GM03348 (cell line): ENCODE data around the gene SAAL1.
"Not testable (repeated sequence)": the region's sequence is repeated elsewhere in the genome, so short reads cannot be mapped to it uniquely, and the experiment has no call there.

Experiments
- DNase-seq: peaks from one replicate; pipeline ENCODE4 v3.0.0; 2012; ENCODE audit warnings: low spot score

The SAAL1 gene, protein sequence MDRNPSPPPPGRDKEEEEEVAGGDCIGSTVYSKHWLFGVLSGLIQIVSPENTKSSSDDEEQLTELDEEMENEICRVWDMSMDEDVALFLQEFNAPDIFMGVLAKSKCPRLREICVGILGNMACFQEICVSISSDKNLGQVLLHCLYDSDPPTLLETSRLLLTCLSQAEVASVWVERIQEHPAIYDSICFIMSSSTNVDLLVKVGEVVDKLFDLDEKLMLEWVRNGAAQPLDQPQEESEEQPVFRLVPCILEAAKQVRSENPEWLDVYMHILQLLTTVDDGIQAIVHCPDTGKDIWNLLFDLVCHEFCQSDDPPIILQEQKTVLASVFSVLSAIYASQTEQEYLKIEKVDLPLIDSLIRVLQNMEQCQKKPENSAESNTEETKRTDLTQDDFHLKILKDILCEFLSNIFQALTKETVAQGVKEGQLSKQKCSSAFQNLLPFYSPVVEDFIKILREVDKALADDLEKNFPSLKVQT

DNA sequence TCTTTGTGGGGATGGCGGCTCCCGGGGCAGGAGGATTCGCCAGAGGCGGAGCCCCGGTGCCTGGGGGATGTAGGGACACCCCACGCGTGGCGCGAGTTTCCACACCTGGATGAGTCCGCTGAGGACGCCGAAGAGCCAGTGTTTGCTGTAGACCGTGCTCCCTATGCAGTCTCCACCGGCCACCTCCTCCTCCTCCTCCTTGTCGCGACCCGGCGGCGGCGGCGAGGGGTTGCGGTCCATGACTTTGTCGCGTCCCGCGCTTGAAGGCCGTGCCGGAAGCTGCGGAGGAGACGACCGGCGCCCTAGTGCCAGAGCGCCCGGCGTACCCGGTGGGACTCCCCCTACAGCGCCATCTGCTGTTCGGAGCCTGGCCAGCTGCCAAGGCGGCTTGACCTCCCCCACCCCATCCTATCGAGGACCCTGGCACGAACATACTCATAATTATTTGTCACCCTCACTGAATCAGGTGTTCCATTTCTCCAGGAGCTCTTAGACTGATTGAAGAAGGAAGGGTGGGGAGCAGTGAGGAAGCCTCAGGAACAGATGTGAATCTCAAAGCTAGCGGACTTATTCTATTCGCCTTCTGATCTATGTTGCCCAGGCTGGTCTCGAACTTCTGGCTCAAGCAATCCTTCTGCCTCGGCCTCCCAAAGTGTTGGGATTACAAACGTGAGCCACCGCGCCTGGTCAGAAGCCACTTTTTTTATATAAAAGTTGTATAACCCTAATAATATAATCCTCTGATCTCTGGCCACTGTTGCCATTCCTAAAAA lies at the start of gene SAAL1:
Gene SAAL1, minus strand, starts transcription at position 281 of the 773 bp plus-strand sequence. Its CDS starts 41 bp downstream, at position 240.
- DNase-seq = peak; percentile 94

DNA sequence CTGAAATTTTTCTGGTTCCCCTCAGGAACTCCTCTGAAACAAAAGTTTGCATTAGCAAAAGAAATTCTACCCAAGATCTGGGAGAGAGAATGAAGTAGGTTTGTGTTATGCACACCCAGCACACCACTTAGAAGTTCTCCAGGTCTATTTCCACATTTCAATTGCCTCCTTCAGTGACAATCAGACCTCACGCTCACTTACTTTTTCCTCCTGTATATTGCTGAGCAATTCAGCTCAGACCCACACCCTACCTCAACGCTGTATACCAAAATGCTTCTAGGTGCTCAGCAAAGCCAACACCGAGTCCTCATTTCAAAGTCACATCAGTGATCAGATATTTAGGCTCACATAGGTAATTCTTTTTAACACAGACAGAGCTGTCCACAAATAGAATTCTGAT lies 45.7 kb upstream of the SAAL1 start:
- DNase-seq = no peak

DNA sequence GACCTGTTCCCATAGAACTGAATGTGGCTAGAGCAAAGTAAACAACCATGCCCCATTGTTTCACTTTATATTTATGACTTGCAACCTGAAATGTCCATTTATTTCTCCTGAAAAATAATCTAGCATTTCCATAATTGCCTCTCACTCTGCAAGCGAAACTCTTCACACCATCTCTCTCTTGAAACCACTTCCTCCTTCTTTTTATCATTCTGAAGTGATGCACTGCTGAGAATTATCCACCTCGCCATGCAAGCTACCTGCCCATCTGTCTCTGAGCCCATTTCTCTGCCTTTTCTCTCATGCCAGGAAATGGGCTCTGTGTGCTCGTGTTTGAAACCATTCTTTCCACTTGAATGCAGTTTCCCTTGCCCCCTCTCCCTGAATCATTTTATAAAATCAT lies 40.0 kb upstream of the SAAL1 start:
- DNase-seq = no peak

DNA sequence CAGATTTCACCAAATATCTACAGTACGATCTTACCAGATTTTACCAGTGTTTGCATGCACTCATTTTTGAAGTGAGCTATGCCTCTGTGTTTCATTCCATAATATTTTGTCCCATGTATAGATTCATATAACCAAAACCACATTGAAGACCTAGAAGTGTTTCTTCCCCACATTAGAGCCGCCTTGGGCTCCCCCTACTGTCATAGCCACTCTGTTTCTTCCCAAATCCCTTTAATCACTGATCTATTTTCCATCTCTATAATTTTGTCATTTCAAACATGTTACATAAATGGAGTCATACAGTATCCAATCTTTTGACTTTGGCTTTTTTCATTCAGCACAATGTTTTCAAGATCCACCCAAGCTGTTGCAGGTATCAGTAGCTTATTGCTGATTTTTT lies 39.1 kb upstream of the SAAL1 start:
- no peak for DNase-seq

DNA sequence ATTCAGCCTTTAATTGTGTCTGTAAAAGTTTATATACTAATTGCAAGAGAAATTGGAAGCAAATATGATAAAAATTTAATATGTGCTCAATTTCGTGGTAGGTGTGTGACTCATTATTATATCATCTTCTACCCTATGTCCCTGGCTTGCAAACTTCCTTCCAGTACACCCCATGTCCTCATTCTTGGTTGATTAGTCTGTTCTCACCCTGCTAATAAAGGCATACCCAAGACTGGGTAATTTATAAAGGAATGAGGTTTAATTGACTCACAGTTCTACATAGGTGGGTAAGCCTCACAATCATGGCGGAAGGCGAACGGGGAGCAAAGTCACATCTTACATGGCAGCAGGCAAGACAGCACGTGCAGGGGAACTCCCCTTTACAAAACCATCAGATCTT lies 38.4 kb upstream of the SAAL1 start:
- DNase-seq = no peak

DNA sequence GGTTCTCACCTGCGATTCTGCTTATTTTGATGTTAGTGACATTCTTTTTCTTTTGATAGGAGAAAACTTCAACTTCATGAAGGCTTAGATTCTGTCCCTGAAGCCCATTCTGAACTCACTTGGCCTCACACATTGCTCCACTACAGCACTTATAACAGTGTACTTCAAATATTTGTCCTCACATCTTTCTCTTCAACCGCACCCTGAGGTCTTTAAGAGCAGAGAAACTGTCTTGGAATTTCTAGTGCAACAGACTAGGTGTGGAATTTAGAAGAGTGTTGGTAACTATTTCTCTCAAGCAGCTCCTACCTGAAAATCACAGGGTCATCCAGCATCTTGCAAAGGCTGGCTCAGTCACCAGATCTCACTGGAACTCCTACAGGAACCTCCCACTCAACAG lies 34.3 kb upstream of the SAAL1 start:
- no peak for DNase-seq

DNA sequence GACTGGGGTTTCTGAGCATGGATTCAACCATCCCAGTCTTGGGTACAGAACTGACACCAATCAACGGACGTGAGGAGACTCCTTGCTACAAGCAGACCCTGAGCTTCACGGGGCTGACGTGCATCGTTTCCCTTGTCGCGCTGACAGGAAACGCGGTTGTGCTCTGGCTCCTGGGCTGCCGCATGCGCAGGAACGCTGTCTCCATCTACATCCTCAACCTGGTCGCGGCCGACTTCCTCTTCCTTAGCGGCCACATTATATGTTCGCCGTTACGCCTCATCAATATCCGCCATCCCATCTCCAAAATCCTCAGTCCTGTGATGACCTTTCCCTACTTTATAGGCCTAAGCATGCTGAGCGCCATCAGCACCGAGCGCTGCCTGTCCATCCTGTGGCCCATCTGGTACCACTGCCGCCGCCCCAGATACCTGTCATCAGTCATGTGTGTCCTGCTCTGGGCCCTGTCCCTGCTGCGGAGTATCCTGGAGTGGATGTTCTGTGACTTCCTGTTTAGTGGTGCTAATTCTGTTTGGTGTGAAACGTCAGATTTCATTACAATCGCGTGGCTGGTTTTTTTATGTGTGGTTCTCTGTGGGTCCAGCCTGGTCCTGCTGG lies 31.4 kb upstream of the SAAL1 start:
- DNase-seq = no peak

DNA sequence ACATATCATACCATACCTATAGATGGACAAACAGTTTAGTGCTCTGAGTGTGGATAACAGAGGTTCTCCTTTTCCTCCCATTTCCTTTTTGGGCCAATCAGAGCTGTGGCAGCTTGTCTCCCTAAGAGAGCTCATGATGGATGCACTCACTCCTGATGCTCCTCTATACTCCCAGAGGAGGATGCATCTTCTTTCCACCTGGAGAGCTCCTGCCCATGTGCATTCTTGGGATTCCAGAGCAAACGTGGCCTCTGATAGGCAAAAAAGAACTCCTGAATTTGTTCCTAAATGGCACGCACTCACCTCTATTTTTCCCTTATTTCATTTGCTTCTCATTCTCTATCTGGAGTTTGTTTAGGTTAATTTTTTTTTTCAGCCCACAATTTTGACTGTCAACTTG lies 29.4 kb upstream of the SAAL1 start:
- no peak for DNase-seq

DNA sequence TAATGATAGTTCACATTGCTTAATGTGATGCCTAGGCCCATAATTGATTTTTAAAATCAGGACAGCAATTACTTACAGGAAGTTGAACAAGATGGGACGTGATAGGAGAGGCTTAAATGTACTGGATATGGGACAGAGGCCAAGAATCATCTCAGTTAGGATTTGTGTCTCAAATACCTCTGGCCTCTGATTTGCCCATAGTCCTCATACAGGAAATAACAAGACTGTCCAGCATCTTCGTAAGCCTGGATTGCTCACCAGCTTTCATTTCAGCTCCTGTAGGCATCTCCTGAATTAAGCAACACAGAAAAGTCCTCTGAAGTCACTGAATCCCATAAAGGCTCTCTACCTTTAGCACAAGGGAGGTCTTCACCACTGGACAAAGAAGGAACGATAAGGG lies 26.5 kb upstream of the SAAL1 start, which contains the start of gene MRGPRX3:
Gene MRGPRX3, plus strand, starts transcription at position 231 of the 400 bp plus-strand sequence. CDS start 4,632 bp downstream, outside the sequence.
- no peak for DNase-seq

DNA sequence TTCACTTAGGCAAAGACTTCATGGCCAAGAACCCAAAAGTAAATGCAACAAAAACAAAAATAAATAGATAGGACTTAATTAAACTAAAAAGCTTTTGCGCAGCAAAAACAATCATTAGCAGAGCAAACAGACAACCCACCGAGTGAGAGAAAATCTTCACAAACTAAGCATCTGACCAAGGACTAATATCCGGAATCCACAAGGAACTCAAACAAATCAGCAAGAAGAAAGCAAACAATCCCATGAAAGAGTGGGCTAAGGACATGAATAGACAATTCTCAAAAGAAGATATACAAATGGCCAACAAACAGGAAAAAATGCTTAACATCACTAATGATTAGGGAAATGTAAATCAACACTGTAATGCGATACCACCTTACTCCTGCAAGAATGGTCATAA lies 25.2 kb upstream of the SAAL1 start:
- not testable (repeated sequence) for DNase-seq

DNA sequence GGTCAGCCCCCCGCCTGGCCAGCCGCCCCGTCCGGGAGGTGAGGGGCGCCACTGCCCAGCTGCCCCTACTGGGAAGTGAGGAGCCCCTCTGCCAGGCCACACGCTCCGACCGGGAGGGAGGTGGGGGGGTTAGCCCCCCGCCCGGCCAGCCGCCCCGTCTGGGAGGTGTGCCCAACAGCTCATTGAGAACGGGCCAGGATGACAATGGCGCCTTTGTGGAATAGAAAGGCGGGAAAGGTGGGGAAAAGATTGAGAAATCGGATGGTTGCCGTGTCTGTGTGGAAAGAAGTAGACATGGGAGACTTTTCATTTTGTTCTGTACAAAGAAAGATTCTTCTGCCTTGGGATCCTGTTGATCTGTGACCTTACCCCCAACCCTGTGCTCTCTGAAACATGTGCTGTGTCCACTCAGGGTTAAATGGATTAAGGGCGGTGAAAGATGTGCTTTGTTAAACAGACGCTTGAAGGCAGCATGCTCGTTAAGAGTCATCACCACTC lies 15.5 kb upstream of the SAAL1 start:
- not testable (repeated sequence) for DNase-seq

DNA sequence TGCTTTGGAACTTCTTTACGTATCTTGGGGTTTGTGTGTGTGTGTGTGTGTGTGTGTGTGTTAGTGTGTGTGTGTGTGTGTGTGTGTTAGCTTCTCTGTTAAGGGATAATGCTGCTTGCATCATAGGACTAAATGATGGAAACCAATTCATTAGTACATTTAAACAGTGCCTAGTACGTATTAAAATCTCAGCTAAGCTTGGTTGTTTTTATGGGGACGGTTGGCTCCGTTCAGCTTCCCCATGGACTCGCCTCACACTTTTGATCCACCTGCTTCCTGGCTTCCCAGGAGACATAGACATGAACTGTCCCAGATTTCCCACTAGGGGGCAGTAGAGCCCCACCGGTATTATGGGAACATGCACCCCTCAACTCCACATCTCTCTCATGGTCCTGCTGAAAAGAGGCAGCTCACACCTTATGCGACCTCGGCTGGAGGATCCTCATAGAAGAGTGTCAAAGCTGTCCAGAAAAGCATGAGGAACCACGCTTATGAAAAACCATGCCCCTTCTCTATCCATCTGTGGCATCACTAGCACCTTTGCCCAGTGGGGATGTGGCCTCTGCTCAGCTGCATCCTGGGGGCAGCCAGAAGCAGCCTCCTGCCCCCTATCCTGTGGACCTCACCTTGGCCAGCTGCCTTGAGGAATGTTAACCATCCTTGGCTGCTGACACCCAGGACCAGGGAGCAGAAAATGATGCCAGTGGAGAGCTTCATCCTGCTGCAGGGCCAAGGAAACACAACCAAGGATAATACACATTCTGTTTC lies 9.7 kb upstream of the SAAL1 start:
- DNase-seq = peak; percentile 84

DNA sequence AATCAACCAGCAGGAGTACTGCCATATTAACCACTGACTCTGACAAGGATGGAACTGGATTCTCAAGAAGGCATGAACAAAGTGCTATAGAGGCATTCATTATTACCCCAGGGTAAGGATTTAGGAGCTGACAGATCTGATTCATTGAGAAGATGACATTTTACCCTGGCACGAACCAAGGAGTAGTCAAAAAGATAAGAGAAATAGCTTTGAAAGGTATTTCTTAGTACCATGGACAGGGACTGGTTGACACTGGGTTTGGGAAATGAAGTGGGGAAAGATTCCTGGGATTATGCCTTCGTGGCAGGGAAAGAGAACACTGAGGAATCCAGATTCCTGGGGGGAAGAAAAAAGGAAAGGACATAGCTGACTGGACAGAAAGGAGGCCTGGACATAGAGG lies 5.1 kb upstream of the SAAL1 start:
- DNase-seq = peak; percentile 11

DNA sequence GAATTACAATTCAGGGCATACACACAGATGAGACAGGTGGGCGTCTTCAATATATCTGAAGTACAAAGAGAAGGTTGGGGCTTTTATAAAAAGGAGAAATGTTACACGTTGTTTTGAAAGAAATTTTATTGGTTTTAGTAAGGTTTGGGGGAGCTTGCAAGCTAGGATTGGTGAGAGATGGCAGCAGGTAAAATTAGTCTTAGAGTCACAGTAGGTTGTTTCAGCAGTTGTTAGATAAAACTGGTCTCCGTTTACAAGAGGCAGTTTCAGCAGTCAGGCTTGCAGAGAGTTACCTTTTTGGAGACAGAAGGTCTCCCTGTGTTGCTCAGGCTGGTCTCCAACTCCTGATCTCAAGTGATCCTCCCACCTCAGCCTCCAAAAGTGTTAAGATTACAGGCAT lies 2.4 kb upstream of the SAAL1 start:
- no peak for DNase-seq

DNA sequence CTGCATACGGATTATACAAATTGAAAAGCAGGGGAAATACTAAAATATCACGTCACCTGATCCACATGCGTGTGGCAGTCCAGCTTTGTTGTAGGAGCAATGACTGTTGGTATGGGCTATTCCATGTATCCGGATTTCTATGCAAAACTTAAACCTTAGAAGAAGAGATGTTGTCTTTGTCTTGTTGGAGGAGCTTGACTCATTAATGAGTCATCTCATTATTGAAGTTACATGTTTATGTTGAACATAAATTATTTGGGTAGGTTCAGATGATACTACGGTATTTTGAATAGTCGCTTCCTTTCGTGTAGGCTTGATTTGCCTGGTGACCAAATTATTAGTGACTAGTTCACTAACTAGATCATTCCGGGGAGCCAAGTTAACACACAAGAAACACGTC lies 806 bp upstream of the SAAL1 start:
- no peak for DNase-seq

DNA sequence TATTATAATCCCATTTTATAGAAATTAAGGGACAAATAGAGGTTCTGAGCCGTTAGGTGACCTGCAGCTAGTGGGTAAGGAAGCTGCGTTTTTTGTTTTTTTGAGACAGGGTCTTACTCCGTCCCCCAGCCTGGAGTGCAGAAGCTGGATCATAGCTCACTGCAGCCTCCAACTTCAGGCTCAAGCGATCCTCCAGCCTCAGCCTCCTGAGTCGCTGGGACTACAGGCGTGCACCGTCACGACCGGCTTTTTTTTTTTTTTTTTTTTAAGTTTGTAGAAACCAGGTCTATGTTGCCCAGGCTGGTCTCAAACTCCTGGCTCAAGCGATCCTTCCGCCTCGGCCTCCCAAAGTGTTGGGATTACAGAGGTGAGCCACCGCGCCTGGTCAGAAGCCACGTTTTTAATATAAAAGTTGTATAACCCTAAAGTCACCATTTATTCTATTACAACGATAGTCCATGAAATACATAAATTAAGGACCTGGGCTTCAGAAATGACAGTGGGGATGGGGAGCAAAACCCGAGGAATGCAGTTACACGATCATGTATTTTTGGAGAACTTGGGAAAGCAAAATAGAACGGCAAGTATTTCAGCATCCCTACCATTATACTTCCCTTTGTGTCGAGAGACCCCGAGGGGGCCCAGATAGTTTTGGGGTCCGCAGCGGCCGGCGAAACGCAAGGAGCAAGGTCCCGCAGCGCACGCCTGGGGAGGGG lies 638 bp downstream of the SAAL1 start:
- peak; percentile 10 for DNase-seq

DNA sequence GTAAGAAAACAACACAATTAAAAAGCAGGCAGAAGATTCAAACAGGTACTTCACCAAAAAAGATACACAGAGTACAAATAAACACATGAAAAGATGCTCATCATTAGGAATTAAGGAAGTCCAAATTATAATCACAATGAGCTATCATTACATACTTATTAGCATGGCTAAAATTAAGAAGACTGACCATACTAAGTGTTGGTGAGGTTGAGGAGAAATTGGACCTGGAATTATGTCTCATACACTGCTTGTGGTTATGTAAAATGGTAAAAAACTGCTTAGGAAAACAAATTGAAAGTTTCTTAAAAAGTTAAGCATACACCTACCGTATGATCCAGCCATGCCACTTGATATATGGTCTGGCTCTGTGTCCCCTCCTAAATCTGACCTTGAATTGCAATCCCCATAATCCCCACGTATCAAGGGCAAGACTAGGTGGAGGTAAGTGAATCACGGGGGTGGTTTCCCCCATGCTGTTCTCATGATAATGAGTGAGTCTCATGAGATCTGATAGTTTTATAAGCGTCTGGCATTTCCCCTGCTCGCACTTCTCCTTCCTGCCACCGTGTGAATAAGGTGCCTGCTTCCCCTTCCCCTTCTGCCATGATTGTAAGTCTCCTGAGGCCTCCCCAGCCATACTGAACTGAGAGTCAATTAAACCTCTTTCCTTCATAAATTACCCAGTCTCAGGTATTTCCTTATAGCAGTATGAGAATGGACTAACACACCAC lies 4.8 kb downstream of the SAAL1 start:
- no peak for DNase-seq

DNA sequence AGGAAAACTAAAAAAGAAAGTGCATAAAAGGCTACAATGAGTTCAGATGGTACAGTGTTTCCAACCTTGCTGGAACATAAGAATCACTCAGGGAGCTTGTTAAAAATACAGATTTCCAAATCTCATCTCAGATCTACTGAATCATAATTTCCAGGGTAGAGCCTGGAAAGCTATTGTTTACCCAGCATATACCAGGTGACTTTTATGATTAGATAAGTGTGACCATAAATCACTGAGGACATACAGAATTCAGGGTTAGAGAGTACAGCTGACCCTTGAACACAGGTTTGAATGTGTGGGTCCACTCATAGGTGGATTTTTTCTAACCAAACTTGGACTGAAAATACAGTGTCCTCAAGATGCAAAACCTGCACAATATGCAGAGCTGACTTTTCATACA lies 11.9 kb downstream of the SAAL1 start:
- DNase-seq = no peak

DNA sequence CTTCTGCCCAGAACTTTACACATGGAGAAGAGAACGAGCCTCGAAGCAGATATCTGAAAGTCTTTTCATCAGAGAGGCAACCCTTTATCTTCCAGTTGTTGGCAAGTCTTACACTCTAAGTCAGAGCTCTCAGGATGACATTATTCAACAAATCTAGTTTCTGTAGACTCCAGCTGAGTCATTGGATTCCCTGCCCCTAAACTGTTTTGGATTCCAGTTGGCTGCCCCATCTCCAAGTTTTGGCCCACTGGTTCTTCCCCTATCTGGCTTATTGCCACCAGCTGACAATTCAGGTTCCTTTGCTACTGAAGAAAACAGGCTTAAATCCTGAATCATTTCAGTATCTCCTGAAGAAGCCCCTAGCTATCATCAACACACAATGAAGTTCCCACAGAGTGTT lies 14.2 kb downstream of the SAAL1 start:
- no peak for DNase-seq

DNA sequence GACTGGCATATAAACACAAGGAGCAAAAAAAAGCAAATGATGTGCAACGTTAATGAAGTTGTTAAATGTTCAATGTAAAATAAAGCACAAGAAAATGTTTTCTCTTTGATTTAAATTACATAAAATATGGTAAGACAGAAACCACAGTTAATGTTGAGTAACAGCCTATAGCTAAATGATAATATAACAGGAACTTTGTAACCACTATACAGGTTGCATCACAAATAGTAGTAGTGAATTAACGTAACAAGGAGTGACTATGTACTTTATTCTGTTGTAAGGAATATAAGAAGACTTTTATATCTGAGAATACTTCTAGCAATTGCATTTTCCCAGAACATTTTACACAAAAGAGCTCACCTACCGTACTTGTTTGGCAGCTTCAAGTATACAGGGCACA lies 16.9 kb downstream of the SAAL1 start:
- no peak for DNase-seq
